HG02943 (cell line): Measurements from ENCODE around the gene TSTD2.

Experiments
- ATAC-seq: cut with Tn5 transposase; IDR thresholded peaks from one replicate; pipeline ENCODE4 v1.9.1; 2021; ENCODE audit warnings: mild to moderate bottlenecking, low read depth, moderate library complexity; ENCODE audit not compliant: unreplicated experiment

TSTD2 gene

DNA sequence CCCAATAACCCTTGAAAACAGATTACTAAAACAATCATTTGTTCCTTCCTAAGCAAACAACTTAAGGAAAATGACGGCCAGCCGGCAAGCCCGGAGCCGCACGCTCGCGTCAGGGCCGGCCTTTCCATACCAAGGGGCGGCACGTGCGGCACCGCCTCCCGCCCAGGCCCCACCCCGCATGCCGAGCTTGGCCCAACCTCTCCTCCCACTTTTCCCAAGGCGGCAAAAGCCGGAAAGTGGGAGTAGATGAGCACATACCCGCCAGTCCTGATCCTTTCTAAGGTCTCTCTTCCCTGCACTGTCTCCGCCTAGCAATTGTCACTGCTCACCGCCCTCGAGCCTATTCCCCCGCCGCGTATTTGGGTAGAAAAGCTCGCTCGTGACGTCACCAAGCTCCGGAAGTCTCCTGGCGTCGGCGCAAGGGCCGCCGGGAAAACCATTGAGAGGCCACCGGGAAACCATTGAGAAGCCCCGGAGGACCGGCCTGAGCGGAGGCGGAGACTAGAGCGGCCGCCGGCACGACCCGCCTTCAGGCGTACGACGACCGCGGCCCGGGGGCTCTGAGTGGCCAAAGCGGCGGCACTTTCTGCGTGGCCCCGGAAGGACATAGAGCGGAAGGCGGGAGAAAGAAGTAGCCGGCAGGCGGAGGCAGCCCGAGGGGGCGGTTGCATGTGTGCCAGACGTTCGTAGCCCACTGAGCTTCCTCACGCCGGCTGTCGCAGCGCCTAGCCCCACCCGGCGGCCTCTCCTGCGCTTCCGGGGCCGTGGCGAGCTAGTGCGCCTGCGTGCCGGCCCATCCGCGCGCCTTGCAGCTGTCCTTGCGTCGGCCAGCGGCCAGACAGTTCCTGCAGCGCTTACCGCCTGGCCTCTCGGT, at the start of gene TSTD2, which contains the start of gene NCBP1:
TSS of gene TSTD2 (minus strand) at position 384 of the 874 bp plus-strand sequence. CDS start 5,806 bp downstream, outside the sequence.
TSS of gene NCBP1 (plus strand) at position 837 of the 874 bp plus-strand sequence. CDS start 61 bp downstream, outside the sequence.
- peak; percentile 90 for ATAC-seq

DNA sequence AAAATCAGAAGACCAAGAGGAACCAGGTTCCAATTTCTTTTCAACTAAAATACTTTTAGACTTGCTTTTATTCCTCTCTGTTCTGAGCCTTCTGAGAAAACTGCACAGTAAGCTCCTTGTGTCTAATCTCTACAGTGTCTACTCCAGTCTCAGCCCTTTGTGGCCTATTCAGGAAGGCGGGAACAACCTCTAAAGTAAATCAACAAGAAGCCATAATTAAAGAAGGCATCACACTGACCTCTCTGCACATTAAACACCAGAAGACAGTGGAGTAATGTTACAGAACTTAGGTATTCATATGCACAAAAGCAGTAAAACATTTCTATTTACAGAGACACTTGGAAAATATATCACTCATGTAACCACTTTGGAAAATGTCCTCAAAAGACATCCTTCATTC, 49.1 kb upstream of the TSTD2 start:
- no peak for ATAC-seq

DNA sequence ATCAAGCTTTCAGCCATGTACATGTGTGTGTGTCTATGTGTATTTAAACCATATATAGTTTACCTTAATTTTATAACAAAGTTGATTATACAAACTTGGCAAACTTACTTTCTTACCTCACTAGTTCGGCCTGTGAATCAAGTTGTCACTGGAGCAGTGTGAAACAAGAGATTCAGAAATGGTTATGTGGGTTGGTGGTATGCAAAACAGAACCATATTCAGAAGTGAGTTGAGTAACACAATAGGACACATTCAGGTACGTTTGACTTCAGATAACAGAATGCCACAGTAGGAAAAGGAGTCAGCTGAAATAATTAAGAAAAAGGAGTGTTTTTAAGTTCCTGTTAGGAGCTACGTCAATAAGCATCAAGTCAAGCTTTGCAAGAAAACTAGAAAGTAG, 42.5 kb upstream of the TSTD2 start:
- ATAC-seq: no peak

DNA sequence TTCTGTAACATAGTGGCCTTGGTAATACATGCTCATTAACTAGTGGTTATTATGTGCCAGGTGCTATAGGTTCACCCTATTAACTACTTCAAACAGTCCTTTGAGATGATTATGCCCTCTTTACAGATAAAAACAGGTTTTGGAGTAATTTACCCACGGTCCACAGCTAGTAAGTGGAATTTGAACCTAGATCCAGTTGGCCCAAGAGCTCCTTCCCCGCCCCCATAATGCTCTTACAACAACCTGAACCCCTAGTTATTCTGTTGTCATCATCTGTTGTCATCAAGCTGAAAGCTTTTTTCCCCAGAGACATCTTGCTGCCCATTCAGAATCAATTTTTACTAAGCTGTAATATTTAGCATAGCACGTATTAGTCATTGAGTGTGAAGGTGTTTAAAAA, 40.8 kb upstream of the TSTD2 start:
- ATAC-seq: no peak

DNA sequence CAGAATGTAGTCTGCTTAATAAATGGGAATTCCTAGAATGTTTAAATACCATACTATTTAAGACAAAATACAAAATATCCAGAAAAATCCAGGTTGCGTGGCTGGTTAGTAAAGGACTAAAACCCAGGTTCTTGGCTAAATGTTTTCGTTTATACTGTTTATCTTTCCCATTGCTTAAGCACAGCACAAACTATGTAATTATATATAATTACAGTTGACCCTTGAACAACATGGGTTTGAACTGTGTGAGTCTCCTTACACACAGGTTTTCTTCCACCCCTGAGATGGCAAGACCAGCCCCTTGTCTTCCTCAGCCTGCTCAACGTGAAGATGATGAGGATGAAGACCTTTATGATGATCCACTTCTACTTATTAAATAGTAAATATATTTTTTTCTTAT, 39.2 kb upstream of the TSTD2 start:
- ATAC-seq: no peak

DNA sequence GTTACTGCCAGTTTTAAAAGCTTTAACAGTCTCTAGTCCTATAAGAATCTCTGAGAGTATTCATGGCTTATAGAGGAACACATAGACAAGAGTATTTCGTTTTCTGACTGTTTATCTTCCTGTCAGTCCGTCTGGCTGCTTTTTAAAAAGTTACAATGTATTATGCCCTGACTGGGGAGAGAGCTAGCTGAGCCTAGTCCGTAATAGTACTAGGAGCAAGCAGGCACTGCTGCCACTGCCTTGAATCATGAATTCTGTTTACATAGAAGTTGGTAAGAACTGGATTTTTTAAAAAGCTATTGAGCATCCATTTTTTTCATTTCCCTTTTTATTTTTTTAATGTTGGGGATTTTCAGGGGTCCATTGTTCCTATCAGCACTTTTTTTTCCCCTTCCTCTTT, 37.4 kb upstream of the TSTD2 start:
- ATAC-seq: no peak

DNA sequence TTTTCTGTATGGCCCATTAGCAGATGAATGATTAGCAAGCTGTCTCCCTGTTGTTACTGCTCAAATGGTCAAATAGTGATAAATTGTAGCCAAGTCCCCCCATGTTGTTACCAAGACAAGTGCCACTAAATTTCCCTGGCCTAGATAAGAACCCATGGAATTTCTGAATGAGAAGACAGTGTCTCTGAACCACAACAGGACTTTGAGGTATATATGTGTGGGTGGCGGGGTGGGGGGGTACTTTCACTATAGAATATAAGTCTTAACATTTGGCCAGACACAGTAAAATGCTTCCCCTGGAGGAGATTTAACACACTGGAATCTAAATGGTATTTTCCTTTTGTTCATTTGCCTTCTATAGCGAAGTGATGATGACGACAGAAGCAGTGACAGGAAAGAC, 35.3 kb upstream of the TSTD2 start:
- no peak for ATAC-seq

DNA sequence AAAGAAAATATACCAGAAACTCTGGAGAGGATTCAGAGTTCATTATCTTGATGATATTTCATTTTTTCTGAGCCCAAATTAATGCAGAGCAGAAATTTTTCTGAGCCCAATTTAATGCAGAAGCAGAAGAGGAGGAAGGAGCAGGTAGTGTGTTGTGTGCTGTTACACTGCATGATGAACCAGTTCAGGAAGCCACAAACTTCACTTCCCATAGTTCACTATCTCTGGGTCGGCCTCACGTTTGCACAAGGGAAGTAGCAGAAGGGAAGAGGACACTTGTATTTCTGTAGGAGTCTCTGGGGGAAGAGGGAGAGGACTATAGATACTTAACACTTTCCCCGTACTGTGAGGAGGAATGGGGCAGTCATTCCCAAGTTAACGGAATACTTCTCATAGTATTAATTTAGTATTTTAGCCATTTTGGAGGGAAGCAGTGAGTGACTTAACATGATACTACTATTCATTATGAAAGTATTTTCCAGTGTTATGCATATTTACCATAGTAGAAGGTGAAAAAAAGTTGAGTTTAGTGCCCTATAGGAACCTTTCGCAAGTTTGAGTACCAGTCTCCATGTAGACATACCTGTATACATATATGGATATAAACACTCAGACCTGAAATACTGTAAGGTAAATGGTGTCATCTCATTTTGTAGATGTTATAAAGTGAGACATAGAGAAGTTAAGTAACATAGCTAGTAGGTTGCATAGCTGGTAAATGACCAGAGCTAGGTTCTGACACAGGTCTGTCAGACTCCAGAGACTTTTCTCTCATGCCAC, 33.9 kb upstream of the TSTD2 start:
- no peak for ATAC-seq

DNA sequence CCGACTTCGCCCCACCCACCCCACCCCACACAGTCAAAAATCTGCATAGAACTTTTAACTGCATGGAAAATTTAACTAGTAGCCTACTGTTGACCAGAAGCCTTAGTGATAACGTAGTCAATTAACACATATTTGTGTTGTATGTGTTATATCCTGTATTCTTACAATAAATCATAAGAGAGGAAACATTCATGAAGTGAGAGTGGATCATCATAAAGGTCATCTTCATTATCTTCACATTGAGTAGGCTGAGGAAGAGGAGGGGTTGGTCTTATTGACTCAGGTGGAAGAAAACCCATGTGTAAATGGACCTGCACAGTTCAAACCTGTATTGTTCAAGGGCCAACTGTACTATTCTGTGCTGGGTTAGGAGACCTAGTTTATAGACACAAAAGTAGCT, 32.6 kb upstream of the TSTD2 start:
- ATAC-seq: no peak

DNA sequence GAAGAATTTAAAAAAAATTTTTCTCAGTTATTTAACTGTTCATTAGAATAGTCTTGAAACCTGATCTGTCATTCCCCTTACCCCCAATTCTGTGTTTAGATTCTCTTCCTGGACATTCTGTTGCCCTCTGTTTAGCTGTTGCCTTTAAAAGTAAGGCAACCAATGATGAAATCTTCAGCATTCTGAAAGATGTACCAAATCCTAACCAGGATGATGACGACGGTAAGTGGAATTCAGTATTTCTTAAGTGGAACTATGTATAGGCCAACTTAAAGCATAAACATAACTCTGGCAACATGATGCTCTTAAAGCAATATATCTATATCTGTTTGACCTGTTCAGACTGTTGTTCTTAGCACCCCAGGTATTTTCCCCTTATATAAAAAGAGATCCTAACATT, 27.7 kb upstream of the TSTD2 start:
- no peak for ATAC-seq

DNA sequence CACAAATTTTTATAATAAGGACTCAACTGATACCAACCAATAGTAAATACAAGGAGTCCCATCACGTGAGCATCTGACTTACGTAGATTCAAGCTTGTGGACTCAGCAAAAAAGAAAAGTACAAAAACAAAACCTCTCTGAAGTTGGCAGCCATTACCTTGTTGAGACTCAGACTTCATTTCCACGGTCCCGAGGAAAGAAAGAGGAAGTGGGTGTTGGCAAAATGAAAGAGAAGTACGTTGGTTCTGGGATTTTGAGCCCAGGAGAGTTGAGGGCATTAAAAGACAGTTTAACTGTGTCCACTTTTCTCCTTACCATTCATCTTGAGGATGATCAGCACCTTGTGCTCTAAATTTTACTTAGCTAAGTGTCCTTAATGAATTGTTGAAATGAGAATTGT, 27.2 kb upstream of the TSTD2 start:
- no peak for ATAC-seq

DNA sequence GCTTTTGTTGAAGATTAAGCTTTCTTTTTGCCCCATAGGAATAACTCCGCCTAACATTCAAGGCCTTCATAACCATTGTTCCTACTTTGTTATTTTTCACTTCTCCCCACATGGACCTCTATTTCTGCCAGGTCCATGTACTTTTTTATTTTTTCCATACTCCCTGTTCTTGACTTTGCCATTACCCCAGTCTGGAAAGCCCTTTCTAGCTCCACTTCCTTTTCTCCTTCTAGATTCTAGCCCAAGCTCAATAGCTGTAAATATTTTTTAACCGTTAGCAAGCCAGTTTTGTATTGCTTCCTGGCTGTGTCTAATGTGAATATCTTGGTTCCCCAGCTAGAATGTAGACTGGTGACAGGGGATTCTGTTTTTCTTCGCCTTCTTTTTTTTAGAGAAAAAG, 26.6 kb upstream of the TSTD2 start:
- no peak for ATAC-seq

DNA sequence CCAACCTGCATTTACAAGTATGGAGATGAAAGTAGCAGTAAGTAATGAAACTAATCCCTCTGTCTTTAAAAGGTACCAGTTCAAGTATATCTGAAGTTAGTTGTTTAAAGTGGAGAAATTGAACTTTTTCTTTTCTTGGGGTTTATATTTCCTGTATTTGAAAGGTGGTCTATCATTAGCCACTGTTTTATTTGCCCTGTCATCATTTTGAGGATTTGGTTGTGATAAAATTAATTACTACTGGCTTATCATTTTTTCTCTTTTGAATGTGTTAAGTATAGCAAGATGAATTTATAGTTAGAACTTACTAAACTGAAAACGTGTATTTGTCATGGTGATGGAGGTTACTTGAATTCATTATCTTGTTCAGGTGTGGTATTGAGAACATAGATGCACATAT, 25.5 kb upstream of the TSTD2 start:
- no peak for ATAC-seq

DNA sequence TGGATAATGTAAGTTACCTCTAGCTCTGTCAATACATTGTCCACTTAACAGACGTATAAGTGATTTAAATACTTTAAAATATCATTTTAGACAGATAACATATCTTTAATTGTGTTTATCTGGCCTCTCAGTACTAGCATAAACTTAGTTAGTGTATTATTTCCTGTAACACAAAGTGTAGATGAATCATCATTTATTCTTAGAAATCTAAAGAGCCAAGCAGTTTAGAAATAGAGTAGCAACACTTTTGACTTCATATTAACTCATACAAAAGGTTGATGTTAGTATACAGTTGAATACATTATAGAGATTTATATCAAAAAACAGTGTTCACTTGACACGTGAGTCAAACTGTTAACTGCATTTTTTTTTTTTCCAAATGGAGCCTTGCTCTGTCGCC, 18.5 kb upstream of the TSTD2 start:
- no peak for ATAC-seq

DNA sequence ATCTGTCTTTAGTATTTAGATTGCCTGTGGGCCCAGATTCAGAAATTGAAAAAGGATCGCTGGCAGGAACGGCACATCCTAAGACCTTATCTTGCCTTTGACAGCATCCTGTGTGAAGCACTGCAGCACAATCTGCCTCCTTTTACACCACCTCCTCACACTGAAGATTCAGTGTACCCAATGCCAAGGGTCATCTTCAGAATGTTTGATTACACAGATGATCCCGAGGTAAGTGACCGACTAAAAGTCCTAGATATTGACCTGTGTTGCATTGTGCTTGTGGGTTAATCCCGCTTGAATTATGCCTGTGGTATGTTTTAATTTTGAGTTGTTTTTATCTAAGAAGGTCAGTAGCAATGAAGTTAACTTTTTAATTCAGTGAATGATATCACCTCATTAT, 14.8 kb upstream of the TSTD2 start:
- no peak for ATAC-seq

DNA sequence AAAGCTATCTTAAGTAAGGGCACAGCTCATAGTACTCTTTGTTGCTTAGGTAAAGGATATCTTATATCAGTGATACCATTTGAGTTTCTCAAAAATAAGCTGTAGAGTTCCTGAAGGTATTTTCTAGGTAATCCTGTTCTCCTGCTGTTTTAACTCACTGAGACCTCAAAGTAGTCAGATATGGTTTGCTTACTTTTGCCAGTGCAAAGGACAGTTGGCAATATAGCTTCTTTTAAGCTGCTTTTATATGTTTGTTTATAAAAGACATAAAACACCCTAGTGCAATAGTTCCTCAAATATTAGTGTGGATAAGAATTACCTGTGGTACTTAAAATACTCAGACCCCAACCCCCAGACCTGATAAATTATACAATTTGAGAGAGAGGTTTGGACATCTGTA, 12.6 kb upstream of the TSTD2 start:
- ATAC-seq: no peak

DNA sequence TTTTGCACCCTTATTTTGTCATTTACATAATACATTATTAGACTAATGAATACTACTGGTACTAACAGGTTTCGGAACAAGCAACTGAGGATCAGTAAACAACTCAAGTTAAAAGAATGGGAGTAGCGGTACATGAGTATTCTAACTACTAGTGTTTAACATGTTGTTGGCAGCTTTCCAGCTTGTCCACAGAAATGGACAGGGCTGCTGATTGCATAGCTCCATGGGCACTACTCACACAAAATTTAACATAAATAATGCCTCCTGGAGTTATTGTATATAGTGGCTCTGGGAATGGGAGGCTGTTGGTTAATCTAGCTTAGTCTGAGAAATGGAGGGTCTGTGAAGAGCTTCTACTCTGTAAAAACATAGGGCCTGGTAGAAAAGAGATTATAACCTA, 7.2 kb upstream of the TSTD2 start:
- no peak for ATAC-seq

DNA sequence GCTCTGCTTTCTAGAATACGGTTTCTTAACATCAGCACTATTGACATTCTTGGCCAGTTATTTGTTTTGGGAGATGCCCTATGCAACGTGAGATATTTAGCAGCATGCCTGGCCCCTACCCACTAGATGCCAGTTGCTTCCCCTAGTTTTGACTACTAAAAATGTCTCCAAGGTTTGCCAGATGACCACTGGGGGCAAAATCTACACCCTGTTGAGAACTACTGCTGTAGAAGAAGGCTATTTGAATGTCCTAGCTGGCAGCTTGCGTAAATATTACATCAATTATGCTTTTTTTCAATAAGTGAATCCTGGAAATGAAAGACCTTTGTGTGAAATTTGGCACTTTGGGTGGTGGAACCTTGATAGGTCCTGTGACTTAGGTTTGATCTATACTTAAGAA, 5.5 kb upstream of the TSTD2 start:
- ATAC-seq: no peak

DNA sequence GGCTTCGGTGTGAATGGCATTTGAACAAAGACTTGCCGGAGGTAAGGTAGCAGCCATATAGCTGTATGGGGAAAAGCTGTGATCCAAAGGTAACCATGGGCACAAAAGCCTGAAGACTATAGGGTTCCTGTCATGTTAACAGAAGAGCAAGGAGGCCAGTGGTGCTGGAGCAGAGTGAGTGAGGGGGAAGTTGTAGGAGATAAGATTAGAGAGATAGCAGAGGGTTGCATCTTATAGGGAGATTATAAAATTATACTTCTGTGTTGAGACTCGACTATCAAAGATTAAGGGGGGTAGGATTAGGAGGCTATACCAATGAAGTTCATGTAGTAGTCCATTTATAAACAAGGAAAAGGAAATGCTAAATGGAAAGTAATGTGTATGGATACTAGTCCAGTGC, 3.7 kb upstream of the TSTD2 start:
- no peak for ATAC-seq

DNA sequence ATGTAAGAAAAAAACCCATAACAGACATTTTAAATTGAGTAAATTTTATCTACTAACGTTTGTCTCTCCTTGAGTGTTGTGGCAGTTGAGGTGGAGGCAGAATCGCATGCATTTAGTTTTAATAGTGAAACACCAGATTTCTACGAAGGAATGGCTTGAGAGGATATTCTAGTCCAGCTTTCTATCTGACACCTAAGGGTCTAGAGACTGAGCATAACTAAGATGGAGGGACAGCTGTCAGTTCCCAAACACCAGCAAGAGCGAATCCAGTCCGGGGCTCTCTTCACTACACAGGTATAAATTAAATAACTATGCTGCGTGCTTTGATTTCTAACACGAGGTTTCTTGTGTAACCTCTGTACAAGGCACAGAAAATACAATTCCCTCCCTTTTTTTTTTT, 1.9 kb upstream of the TSTD2 start:
- ATAC-seq: no peak

DNA sequence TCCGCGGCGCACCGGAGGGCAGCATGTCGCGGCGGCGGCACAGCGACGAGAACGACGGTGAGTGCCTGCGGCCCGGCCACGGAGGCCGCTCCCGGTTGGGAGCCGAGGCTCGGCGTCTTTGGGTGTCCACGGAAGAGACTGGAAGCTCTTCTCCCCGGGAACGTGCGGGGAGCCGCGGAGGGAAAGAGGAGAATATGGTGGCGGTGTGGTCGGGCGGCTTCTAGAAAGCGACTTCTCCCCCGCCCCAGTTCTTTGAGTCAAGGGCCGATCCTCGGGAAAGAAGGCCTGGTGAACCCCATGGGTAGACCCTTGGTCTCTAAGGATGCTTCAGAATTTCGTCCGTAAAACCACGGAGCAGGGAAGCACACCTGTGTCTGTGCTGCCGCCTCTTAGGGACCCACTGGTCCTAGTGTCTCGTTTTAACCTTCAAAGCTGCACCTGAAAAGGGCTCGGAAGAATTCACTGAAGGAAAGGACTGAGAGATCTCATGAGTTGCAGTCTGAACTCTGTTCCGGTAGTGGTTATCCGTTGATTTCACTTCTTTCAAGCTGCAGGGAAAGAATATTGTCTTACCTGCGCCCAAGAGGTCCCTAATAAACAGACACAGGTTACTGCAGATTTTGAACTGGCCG, 807 bp upstream of the TSTD2 start:
- ATAC-seq: no peak
